GM23248 (cell line): Measurements from ENCODE around the gene HIVEP3.

Experiments
- EZH2 ChIP-seq: fragments of 200-600 bp; sonication (generic); IDR thresholded peaks from 2 replicates; pipeline ENCODE4 v1.6.1; 2018; ENCODE audit warnings: antibody characterized with exemption, mild to moderate bottlenecking; ENCODE audit not compliant: insufficient read depth, poor library complexity, severe bottlenecking
- EZH2phosphoT487 ChIP-seq: fragments of 200-600 bp; sonication (generic); IDR thresholded peaks from 2 replicates; pipeline ENCODE4 v1.6.1; 2018; ENCODE audit warnings: antibody characterized with exemption, moderate library complexity, mild to moderate bottlenecking, low read depth; ENCODE audit not compliant: insufficient read depth

DNA sequence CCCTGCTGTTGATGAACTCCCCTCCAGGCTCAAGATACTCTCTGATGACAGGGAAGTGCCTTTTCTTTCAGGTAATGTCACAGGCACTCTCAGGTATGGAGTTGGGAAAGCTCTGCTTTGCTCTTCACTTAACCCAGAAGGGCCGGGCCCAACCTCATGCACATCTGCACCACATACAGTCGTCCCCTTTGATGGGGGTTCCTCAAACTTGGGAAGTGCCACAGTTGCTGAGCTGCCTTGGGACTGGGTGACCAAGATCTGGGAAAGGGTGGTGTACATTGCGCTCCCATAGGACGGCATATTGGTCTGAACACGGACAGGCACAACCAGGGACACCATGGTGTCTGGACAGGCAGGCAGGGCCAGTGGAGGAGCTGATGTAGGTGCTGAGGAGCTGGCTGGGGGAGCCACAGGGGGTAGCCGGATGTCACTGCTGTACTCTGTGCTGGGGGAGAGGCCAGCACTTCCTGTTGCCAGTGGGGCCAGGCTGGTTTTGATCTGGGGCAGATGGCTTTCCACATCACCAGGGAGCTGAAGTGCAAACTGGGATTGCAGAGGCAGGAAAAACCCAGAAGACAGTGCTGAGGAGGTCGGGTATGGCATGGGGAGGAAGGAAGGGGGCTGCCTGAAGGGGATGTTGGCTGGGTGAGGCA is 338.1 kb downstream of the HIVEP3 start:
- TF ChIP-seq EZH2phosphoT487 (no peak), EZH2 (no peak)
